ENCODE results near the gene NUDT22. TPM values are rescaled to one million over a fixed set of nuclear protein-coding genes. Genes with fewer than 3 reads are reported as not detected.

NUDT22 gene
- total RNA-seq, 1 donor from 2014 or later = 66.4 TPM

- DNase-seq (ENCODE audit: missing footprints) (no peak), ATAC-seq (no peak)
- intact Hi-C loops (cut with DNase I) = no loop called here
Observed at GRCh38 chr11:64222651-64223000, 3.4 kb upstream of the NUDT22 start.

- peak; percentile 63 for DNase-seq (ENCODE audit: missing footprints)
- intact Hi-C loops (cut with DNase I) = no loop called here
- ATAC-seq = no peak
Observed at GRCh38 chr11:64223001-64223651, 2.9 kb upstream of the NUDT22 start.

GRCh38 chr11:64224151-64224890, 1.8 kb upstream of the NUDT22 start:
- DNase-seq (ENCODE audit: missing footprints) (peak; percentile 64), ATAC-seq (no peak)

GRCh38 chr11:64224891-64225607, 1.0 kb upstream of the NUDT22 start:
- no peak for ATAC-seq
- intact Hi-C loops (cut with DNase I) = no loop called here
- peak; percentile 63 for DNase-seq (ENCODE audit: missing footprints)

More at GRCh38 chr11:64224151-64224890, 1.8 kb upstream of the NUDT22 start:
- intact Hi-C loops (cut with DNase I) = no loop called here

GRCh38 chr11:64226507-64227051, 505 bp downstream of the NUDT22 start:
- peak; percentile 42 for ATAC-seq
- intact Hi-C loops (cut with DNase I) = loop anchor here (1.0 kb wide), 1 partner anchor 41 kb away; no protein-coding TSS in a partner anchor
- DNase-seq (ENCODE audit: missing footprints) = peak; percentile 87

GRCh38 chr11:64227405-64227956, 1.4 kb downstream of the NUDT22 start:
- no peak for ATAC-seq
- DNase-seq (ENCODE audit: missing footprints) = no peak
- intact Hi-C loops (cut with DNase I) = no loop called here

- ATAC-seq = no peak
- intact Hi-C loops (cut with DNase I) = no loop called here
- DNase-seq (ENCODE audit: missing footprints) = no peak
Observed at GRCh38 chr11:64229090-64229743, 3.1 kb downstream of the NUDT22 start.

GRCh38 chr11:64229744-64230170, 3.7 kb downstream of the NUDT22 start:
- ATAC-seq (no peak), DNase-seq (ENCODE audit: missing footprints) (no peak)
- intact Hi-C loops (cut with DNase I) = no loop called here

GRCh38 chr11:64230171-64230984, 4.3 kb downstream of the NUDT22 start, which contains the start of gene DNAJC4:
Gene DNAJC4, plus strand, starts transcription at chr11:64230548. Its CDS starts 307 bp downstream, at chr11:64230855.
- intact Hi-C loops (cut with DNase I) = no loop called here
- DNase-seq (ENCODE audit: missing footprints) = peak; percentile 96

GRCh38 chr11:64230985-64231365, 4.9 kb downstream of the NUDT22 start:
- no peak for DNase-seq (ENCODE audit: missing footprints)

More at GRCh38 chr11:64230171-64230984, 4.3 kb downstream of the NUDT22 start, which contains the start of gene DNAJC4:
- ATAC-seq = peak; percentile 64

GRCh38 chr11:64231546-64231945, 5.5 kb downstream of the NUDT22 start:
- no peak for ATAC-seq
- intact Hi-C loops (cut with DNase I) = no loop called here
- DNase-seq (ENCODE audit: missing footprints) = no peak

More at GRCh38 chr11:64230985-64231365, 4.9 kb downstream of the NUDT22 start:
- no peak for ATAC-seq
- intact Hi-C loops (cut with DNase I) = no loop called here

GRCh38 chr11:64232182-64232966, 6.3 kb downstream of the NUDT22 start:
- DNase-seq (ENCODE audit: missing footprints) (no peak), ATAC-seq (no peak)
- intact Hi-C loops (cut with DNase I) = no loop called here

GRCh38 chr11:64232967-64233315, 6.9 kb downstream of the NUDT22 start:
- ATAC-seq (no peak), DNase-seq (ENCODE audit: missing footprints) (no peak)
- intact Hi-C loops (cut with DNase I) = no loop called here

- intact Hi-C loops (cut with DNase I) = no loop called here
- ATAC-seq (peak; percentile 74), DNase-seq (ENCODE audit: missing footprints) (peak; percentile 90)
Observed at GRCh38 chr11:64233913-64234586, 8.0 kb downstream of the NUDT22 start, which contains the start of gene VEGFB. Gene VEGFB, plus strand, starts transcription at chr11:64234584. Its CDS starts 250 bp downstream, at chr11:64234834.

GRCh38 chr11:64234647-64235379, 8.7 kb downstream of the NUDT22 start:
- peak; percentile 82 for DNase-seq (ENCODE audit: missing footprints)
- ATAC-seq = peak; percentile 34
- intact Hi-C loops (cut with DNase I) = no loop called here

All from Right ventricle myocardium inferior (tissue), 1 donor.